Left kidney (tissue), 2 donors: ENCODE data around the gene CYP3A4. TPM values are rescaled to one million over a fixed set of nuclear protein-coding genes. Genes with fewer than 3 reads are reported as not detected.
"Not testable (repeated sequence)": the region's sequence is repeated elsewhere in the genome, so short reads cannot be mapped to it uniquely, and the experiment has no call there.

ENCODE experiments used
- DNase-seq: peaks from one replicate; pipeline ENCODE4 v3.0.0-alpha.2; 2013
- polyA plus RNA-seq: library from polyadenylated mRNA; unstranded; fragments of 120-200 nt; gene quantifications from one replicate; pipeline ENCODE4 v1.2.1, GENCODE V29; 2013; ENCODE audit not compliant: insufficient read length

CYP3A4 gene
- polyA plus RNA-seq, 1 donor: 0.42 TPM

GRCh38 chr7:99751322-99752052 lies 32.5 kb downstream of the CYP3A4 start:
- not testable (repeated sequence) for DNase-seq

GRCh38 chr7:99748846-99749579 lies 35.0 kb downstream of the CYP3A4 start:
- no peak for DNase-seq

- not testable (repeated sequence) for DNase-seq
These were observed 37.1 kb downstream of the CYP3A4 start for GRCh38 chr7:99746915-99747314.

GRCh38 chr7:99745395-99745794 lies 38.6 kb downstream of the CYP3A4 start:
- not testable (repeated sequence) for DNase-seq

- no peak for DNase-seq
These were observed 41.1 kb downstream of the CYP3A4 start for GRCh38 chr7:99742737-99743394.

- DNase-seq: no peak
These were observed 42.6 kb downstream of the CYP3A4 start for GRCh38 chr7:99741441-99741795.

GRCh38 chr7:99740573-99741440 lies 43.2 kb downstream of the CYP3A4 start:
- DNase-seq: no peak

- DNase-seq: no peak
These were observed 44.0 kb downstream of the CYP3A4 start for GRCh38 chr7:99739699-99740572.

- DNase-seq: no peak
These were observed 46.3 kb downstream of the CYP3A4 start for GRCh38 chr7:99737726-99738125.

- DNase-seq: not testable (repeated sequence)
These were observed 47.3 kb downstream of the CYP3A4 start for GRCh38 chr7:99736667-99737066.

GRCh38 chr7:99734987-99735386 lies 49.0 kb downstream of the CYP3A4 start, which contains the start of gene CYP3A7:
Gene CYP3A7 (minus strand): TSS chr7:99735196. CDS start chr7:99735093, 103 bp downstream.
- no peak for DNase-seq

- DNase-seq: no peak
These were observed 50.5 kb downstream of the CYP3A4 start for GRCh38 chr7:99733448-99733847.

GRCh38 chr7:99733003-99733402 lies 51.0 kb downstream of the CYP3A4 start:
- no peak for DNase-seq

- no peak for DNase-seq
These were observed 52.2 kb downstream of the CYP3A4 start for GRCh38 chr7:99731638-99732374.

GRCh38 chr7:99730992-99731391 lies 53.0 kb downstream of the CYP3A4 start:
- no peak for DNase-seq

GRCh38 chr7:99730238-99730810 lies 53.7 kb downstream of the CYP3A4 start:
- no peak for DNase-seq

- DNase-seq: no peak
These were observed 54.3 kb downstream of the CYP3A4 start for GRCh38 chr7:99729486-99730237.

- DNase-seq: no peak
These were observed 55.4 kb downstream of the CYP3A4 start for GRCh38 chr7:99728615-99729014.

- DNase-seq: not testable (repeated sequence)
These were observed 60.8 kb downstream of the CYP3A4 start for GRCh38 chr7:99723201-99723600.
